GM19238 (cell line): ENCODE results near the gene HCN1.

ENCODE experiments used
- DNase-seq: peaks from one replicate; pipeline ENCODE4 v3.0.0; 2011; ENCODE audit warnings: low spot score; ENCODE audit not compliant: insufficient read length

The HCN1 gene

GRCh38 chr5:45696206-45696836 is at the start of gene HCN1:
Gene HCN1, minus strand, starts transcription at chr5:45696380.
- peak; percentile 6 for DNase-seq

DNA sequence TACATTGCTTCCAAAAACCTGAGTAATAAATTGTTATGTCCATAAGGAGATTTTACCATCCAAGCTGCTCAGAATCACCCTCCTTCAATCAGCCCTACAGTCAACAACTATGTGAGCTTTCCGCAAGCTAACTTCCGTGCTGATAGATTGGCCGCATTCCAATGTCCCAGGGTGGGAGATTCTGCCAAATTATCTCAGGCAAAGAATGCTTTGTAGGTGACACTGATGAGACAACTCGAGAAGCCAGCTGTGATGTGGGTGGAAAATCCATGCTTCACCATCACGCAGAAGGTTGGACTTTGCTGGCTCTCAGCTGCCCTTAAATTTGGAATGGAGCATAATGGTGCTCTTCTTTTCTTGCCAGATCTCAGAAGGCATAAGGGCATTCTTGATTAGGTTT is 44.9 kb upstream of the HCN1 start:
- no peak for DNase-seq

DNA sequence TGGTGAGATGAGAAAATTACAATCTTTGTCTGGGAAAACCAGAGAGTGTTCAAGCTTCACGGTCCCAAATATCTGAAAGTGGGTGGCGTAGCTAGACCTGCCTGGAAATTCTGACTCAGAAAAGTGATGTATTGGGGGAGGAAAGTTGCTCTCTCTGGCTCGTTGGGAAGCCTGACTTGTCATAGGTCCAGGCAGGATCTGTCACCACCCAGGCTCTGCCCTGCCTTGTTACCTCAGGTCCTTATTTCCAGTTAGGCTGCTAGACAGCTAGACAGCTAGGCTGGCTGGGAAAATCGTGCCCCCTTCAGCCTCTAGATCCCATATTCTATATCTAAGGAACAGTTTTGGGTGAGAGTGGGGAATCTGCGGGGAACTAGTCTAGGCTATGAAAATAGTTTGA is 41.0 kb upstream of the HCN1 start:
- no peak for DNase-seq

- no peak for DNase-seq
Measured at GRCh38 chr5:45725537-45725936, 29.4 kb upstream of the HCN1 start.

DNA sequence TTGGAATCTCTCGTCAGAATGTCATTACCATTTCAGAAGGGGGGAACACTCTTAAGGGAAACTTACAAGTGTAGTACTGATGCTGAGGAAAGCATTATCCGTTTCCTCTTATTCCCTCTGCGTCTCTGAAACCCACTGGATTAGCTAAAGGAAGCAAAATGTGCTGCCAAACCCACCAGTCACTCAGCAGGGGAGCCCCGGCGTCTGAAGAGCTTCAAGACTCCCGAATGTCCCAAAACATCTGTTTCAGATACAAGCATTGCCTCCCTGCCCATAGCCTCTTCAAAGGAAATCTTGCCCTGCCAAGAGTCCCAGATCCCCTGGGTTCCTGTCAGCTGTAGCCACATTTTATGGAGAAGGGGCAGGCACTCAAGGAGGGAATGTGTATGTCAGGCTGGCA is 1.0 kb upstream of the HCN1 start:
- DNase-seq: no peak

DNA sequence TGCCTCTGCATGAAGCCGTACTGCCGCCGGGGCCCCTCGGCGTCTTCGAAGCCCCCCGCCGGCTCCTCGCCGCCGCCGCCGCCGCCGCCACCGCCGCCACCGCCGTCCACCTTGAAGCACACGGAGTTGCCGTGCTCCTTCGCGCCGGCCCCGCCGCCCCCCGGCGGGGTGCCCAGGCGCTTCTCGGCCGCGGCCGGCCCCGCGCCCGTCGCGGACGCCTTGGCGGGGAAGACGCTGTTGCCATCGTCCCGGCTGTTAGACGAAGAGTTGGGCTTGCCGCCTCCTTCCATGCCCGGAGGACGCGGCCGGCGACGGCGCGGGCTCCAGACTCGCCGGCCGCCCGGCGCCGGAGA is 400 bp downstream of the HCN1 start:
- DNase-seq: no peak

GRCh38 chr5:45694971-45695803 is 993 bp downstream of the HCN1 start:
- DNase-seq: no peak

DNA sequence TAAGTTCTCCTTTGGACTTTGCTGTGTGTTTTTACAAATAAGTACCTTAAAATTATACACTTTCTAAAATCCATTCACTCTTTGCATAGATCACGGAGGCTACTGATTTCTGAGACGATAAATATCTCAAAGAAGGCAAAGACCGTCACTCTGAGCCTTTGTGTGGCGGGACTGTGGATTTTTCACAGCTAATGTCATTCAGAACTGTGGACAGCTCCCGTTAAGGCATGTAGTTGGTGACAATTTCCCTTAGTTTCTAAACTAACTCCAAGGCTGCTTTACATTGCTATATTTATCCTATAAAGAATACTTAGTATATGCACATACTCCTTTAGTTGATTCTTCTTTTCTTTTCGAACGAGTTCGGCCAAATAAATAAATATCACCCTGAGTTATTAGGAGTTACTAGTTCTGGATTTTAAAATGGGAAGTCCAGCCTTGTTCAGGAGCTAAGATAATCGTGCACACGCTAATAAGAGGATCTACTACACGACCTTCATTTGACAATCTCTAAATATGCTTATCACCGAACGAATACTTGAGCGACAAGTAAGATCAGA is 1.8 kb downstream of the HCN1 start:
- DNase-seq: no peak

GRCh38 chr5:45692481-45692880 is 3.7 kb downstream of the HCN1 start:
- no peak for DNase-seq

- no peak for DNase-seq
Measured at GRCh38 chr5:45691656-45692055, 4.5 kb downstream of the HCN1 start.

DNA sequence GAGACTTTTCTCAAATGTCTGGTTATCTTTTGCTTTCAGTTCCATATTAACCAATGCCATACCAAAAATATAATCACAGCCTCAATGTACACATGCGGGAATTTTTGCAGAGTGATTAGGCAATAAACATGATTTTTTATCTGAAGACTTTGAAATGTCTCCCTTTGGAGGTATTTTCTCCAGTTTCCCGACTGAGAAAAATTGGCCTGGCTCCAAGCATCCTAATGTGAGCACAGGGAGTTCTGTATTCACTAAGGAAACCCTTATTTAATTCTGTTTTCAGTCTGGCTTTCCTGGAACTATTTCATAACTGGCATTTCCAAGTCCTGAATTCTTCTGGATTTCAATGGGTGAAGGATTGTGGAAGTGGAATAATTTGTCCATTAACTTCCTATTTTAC is 8.5 kb downstream of the HCN1 start:
- no peak for DNase-seq

DNA sequence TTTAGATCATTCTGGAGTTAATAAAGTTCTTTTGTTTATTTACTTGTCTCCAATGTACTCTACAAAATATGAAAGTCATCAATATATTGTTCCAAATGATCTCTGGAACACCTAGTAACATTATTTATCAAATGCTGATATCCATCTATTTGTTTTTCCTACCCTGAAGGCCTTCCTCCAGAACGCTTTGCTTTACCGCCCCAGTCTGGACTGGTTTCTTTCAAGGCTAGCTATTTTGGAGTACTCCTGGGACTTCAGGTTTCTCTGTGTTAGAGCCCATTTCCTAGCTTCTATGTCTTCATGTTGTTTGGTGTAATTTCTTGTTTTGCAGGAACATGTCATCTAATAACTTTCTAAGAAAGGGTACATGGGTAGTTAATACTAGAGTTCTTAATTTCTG is 9.6 kb downstream of the HCN1 start:
- no peak for DNase-seq

GRCh38 chr5:45684118-45684517 is 12.1 kb downstream of the HCN1 start:
- DNase-seq: no peak

GRCh38 chr5:45680950-45681349 is 15.2 kb downstream of the HCN1 start:
- DNase-seq: no peak

DNA sequence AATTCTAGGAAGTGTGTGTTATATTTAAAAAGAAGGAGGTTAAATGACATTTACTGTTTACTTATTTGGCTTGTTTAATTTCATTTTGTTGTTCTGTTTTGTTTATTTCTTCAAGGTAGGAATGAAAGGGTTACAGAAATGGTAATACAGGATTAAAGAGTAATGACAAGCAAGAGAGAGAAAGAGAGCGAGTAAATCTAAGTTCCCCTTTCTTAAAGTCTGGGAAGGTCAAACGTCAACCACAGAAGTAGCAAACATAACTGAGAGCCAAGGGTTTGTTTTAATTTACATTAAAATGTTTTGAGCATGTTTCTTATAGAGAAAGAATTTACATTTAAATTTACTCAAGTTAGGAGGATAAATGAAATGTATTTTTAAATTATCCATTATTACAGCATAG is 18.7 kb downstream of the HCN1 start:
- DNase-seq: no peak

DNA sequence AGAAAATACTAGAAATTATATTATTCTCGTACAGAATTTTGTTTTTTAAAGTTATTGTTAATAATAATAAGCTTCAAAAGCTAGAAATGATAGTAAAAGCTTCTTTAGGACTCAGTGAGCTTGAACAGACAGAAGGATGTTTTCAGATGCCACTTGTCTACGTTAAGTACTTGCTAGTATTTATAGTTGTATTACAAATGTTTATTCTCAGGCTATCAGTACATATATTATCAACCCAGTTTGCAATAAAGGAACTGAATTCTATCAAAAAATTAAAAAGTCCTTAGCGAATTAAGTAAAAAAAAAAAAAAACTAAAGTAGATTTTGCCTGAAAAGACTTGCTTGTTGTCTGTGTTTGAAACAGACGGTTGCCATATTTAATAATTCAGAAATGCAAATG is 23.9 kb downstream of the HCN1 start:
- DNase-seq: no peak

DNA sequence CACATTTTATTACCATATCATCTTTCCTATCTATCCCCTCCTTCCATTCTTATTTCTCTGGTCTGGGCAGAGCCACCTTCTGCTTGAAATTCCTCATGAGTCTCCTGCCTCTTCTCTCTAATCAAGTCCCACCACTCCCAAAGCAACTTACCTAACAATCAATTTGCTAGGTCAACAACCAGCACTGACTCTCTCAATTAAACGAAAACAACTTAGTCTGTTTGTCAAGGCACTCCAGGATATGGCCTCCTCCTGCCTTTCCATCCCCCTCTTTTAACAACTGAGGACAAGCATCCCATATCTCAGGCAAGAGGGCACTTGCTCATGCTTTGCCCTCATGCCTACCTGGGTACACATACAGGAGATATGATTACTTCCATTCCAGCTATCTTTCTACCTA is 47.4 kb downstream of the HCN1 start:
- DNase-seq: no peak

GRCh38 chr5:45643056-45643455 is 53.1 kb downstream of the HCN1 start:
- DNase-seq: no peak

GRCh38 chr5:45642370-45642769 is 53.8 kb downstream of the HCN1 start:
- no peak for DNase-seq

GRCh38 chr5:45639040-45639439 is 57.1 kb downstream of the HCN1 start:
- DNase-seq: no peak

- no peak for DNase-seq
Measured at GRCh38 chr5:45627076-45627656, 69.0 kb downstream of the HCN1 start.

DNA sequence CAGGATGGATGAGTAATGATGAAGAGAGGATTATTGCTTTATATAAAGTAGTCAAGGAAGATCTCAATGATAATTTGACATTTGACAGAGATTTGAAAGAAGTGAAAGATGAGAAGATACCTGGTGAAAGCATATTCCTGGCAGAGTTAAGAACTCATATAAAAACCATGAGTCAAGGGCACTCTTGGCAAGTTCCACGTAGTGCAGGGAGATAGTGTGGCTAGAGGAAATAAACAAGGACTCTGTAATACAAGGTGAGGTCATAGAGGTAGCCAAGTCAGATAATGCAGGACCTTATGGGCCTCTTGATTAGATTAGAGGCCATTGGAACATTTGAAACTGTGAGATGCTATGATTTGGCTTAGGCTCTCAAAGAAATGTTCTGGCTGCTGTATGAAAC is 72.3 kb downstream of the HCN1 start:
- DNase-seq: no peak

- no peak for DNase-seq
Measured at GRCh38 chr5:45622365-45622764, 73.8 kb downstream of the HCN1 start.
